Measurements from ENCODE around the gene CAMK1D. TPM values are rescaled to one million over a fixed set of nuclear protein-coding genes. Genes with fewer than 3 reads are reported as not detected.

Gene CAMK1D
- total and polyA plus RNA-seq, 4 donors: 1.9 to 19.0 (median 7.6) TPM

DNA sequence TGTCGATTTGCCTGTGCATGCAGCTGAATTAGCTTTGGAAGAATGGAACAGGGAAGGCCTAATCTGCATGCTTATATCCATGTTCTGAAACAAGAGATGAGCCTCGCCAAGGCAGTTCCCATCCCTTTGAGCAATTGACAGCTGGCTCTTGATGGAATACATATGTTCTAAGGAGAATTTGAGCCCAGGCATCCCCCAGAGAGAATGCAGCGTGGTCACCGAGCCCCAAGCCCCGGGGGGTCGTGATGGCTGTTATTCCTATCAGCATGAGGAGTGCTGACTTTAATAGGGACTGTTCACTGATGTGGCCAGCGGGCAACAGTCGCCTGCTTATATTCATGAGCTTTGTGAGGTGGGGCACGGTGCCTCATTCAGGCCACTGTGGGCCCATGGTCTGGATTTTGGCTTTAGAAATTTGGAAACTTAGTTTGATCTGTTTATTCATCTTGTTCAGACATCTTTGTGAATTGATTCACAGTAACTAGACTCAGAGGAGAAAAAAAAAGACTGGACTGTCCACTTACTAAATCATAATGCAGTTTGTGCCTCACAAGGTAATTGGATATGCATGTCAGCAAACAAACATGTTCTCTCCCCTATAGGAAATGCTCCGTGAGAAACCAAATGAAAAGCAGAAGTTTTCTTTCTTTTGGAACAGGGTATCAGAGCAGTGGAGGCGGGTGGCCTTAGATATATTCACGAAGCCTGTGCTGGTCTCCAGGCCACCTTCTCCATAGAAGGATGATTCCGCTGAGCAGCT, 447.2 kb downstream of the CAMK1D start:
- ATAC-seq (ENCODE audit: low FRiP score): no peak
- DNase-seq: no peak
- 92 to 98% methylated on average over 13 of the region's 13 CpGs for WGBS, 2 donors
- no peaks in the 10 kb centered on the region for H3K36me3 ChIP-seq (ENCODE audit: control insufficient read depth in 1 of 2, insufficient read depth in 2 of 2, low read length in 1 of 2)
- no peaks in the 10 kb centered on the region for H3K4me1 ChIP-seq (ENCODE audit: control insufficient read depth in 1 of 2, insufficient read depth in 2 of 2, low read length in 2 of 2)
- H3K9me3 ChIP-seq (ENCODE audit: control insufficient read depth, low read length): peaks cover 2% of the 10 kb centered on the region
- intact Hi-C loops (cut with DNase I): no loop called here
- no peak overlapping the region for H3K27ac ChIP-seq (ENCODE audit: low read depth in 1 of 2, low read length in 2 of 2)
- H3K27me3 ChIP-seq (ENCODE audit: control insufficient read depth in 1 of 2, insufficient read depth in 2 of 2, low read length in 1 of 2): no peaks in the 10 kb centered on the region
- no peak overlapping the region for H3K4me3 ChIP-seq (ENCODE audit: low read length in 2 of 2)

GRCh38 chr10:12797471-12798262, 448.3 kb downstream of the CAMK1D start:
- Histone ChIP-seq H3K4me1 (ENCODE audit: control insufficient read depth in 1 of 2, insufficient read depth in 2 of 2, low read length in 2 of 2) (no peaks in the 10 kb centered on the region), H3K36me3 (ENCODE audit: control insufficient read depth in 1 of 2, insufficient read depth in 2 of 2, low read length in 1 of 2) (no peaks in the 10 kb centered on the region), H3K9me3 (ENCODE audit: control insufficient read depth, low read length) (peaks cover 2% of the 10 kb centered on the region), H3K27me3 (ENCODE audit: control insufficient read depth in 1 of 2, insufficient read depth in 2 of 2, low read length in 1 of 2) (no peaks in the 10 kb centered on the region), H3K4me3 (ENCODE audit: low read length in 2 of 2) (no peak overlapping the region), H3K27ac (ENCODE audit: low read depth in 1 of 2, low read length in 2 of 2) (no peak overlapping the region)
- DNase-seq: no peak
- ATAC-seq (ENCODE audit: low FRiP score): no peak
- intact Hi-C loops (cut with DNase I): no loop called here
- WGBS, 2 donors: 81 to 85% methylated on average over 11 of the region's 11 CpGs

DNA sequence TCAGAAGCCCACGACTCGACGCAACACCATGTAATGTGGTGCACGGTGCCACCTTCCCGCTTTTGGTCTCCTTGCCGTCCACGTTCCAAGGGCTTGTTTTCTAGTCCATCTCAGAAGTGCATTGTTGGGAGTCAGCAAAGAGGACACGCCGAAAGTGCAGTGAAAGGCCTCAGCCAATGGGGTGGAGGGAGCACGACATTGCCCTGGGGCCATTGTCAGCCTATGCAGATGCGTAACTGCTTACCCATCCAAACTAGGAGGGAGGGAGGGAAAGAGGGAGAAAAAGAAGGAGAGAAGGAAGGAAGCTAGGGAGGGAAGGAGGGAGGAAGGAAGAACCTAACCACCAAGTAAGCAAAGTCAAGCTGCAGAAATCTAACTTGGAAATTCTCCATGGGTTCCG, 449.8 kb downstream of the CAMK1D start:
- no peak for DNase-seq
- H3K36me3 ChIP-seq (ENCODE audit: control insufficient read depth in 1 of 2, insufficient read depth in 2 of 2, low read length in 1 of 2): no peaks in the 10 kb centered on the region
- WGBS, 2 donors: 97 to 98% methylated on average over 12 of the region's 12 CpGs

GRCh38 chr10:12799714-12800113, 450.4 kb downstream of the CAMK1D start:
- WGBS, 2 donors: 79 to 90% methylated on average over 5 of the region's 5 CpGs

More for the DNA sequence above, 449.8 kb downstream of the CAMK1D start:
- Histone ChIP-seq H3K27ac (ENCODE audit: low read depth in 1 of 2, low read length in 2 of 2) (no peak overlapping the region), H3K4me3 (ENCODE audit: low read length in 2 of 2) (no peak overlapping the region), H3K27me3 (ENCODE audit: control insufficient read depth in 1 of 2, insufficient read depth in 2 of 2, low read length in 1 of 2) (no peaks in the 10 kb centered on the region), H3K9me3 (ENCODE audit: control insufficient read depth, low read length) (no peaks in the 10 kb centered on the region), H3K4me1 (ENCODE audit: control insufficient read depth in 1 of 2, insufficient read depth in 2 of 2, low read length in 2 of 2) (no peaks in the 10 kb centered on the region)
- intact Hi-C loops (cut with DNase I): no loop called here
- ATAC-seq (ENCODE audit: low FRiP score): no peak

DNA sequence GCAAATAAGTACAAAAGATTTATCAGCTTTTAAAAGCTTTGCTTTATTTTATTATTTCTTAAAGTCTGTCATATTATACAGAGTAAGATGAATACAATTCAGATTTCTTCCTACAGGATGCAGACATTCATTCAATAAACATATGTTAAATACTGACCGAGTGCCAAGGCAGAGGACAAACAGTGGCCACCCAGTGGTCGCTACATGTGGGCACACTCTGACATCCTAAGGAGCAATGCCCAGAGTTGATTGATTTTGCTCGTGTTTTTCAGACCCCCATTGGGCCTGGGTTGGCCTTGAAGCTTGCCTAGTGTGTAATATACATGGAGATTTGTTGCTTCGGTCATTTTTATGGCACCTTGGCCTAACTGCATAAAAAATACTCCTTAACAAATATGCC, 451.0 kb downstream of the CAMK1D start:
- WGBS, 2 donors: 93 to 96% methylated on average over 4 of the region's 4 CpGs
- no peak for DNase-seq

More at GRCh38 chr10:12799714-12800113, 450.4 kb downstream of the CAMK1D start:
- H3K27me3 ChIP-seq (ENCODE audit: control insufficient read depth in 1 of 2, insufficient read depth in 2 of 2, low read length in 1 of 2): no peaks in the 10 kb centered on the region
- no peaks in the 10 kb centered on the region for H3K36me3 ChIP-seq (ENCODE audit: control insufficient read depth in 1 of 2, insufficient read depth in 2 of 2, low read length in 1 of 2)
- no peaks in the 10 kb centered on the region for H3K4me1 ChIP-seq (ENCODE audit: control insufficient read depth in 1 of 2, insufficient read depth in 2 of 2, low read length in 2 of 2)
- H3K4me3 ChIP-seq (ENCODE audit: low read length in 2 of 2): no peak overlapping the region
- intact Hi-C loops (cut with DNase I): no loop called here
- ATAC-seq (ENCODE audit: low FRiP score) (no peak), DNase-seq (no peak)
- no peaks in the 10 kb centered on the region for H3K9me3 ChIP-seq (ENCODE audit: control insufficient read depth, low read length)
- no peak overlapping the region for H3K27ac ChIP-seq (ENCODE audit: low read depth in 1 of 2, low read length in 2 of 2)

DNA sequence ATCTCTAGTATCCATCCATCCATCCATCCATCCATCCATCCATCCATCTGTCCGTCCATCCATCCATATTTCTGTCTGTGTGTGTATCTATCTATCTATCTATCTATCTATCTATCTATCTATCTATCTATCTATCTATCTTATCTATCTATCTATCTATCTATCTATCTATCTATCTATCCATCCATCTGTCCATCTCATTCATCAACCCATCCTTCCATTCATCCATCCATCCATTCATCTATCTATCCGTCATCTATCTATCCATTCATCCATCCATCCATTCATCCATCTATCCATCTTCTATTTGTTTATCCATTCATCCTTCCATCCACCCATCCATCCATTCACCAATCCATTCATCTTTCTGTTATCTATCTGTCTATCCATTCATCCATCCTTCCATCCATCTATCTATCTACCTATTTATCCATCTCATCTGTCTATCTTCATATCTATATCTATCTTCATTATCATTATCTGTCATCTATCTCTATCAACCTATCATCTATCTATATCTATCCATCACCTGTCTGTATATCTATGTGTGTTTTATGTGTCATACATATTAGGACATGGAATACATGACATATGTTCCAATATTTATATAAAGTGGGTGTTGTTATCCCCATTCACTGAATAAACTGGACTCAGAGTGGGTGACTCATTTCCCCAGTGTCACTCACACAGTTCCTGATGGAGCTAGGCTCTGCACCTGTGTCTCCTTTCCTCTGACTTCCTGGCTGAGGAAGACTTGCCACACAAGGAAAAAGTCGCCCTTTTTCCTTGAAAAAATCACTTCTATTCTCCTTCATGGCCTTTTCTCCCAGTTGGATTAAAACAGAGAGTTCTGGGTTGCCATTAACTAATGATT, 452.1 kb downstream of the CAMK1D start:
- no peak for ATAC-seq (ENCODE audit: low FRiP score)
- 94 to 95% methylated on average over 3 of the region's 3 CpGs for WGBS, 2 donors
- Histone ChIP-seq H3K27ac (ENCODE audit: low read depth in 1 of 2, low read length in 2 of 2) (no peak overlapping the region), H3K27me3 (ENCODE audit: control insufficient read depth in 1 of 2, insufficient read depth in 2 of 2, low read length in 1 of 2) (peaks cover 0 to 2% of the 10 kb centered on the region in 2 donors), H3K36me3 (ENCODE audit: control insufficient read depth in 1 of 2, insufficient read depth in 2 of 2, low read length in 1 of 2) (no peaks in the 10 kb centered on the region), H3K9me3 (ENCODE audit: control insufficient read depth, low read length) (no peaks in the 10 kb centered on the region), H3K4me3 (ENCODE audit: low read length in 2 of 2) (no peak overlapping the region), H3K4me1 (ENCODE audit: control insufficient read depth in 1 of 2, insufficient read depth in 2 of 2, low read length in 2 of 2) (no peaks in the 10 kb centered on the region)
- intact Hi-C loops (cut with DNase I): no loop called here
- no peak for DNase-seq

More for the DNA sequence above, 451.0 kb downstream of the CAMK1D start:
- no peaks in the 10 kb centered on the region for H3K36me3 ChIP-seq (ENCODE audit: control insufficient read depth in 1 of 2, insufficient read depth in 2 of 2, low read length in 1 of 2)
- intact Hi-C loops (cut with DNase I): no loop called here
- no peaks in the 10 kb centered on the region for H3K4me1 ChIP-seq (ENCODE audit: control insufficient read depth in 1 of 2, insufficient read depth in 2 of 2, low read length in 2 of 2)
- no peak for ATAC-seq (ENCODE audit: low FRiP score)
- H3K27me3 ChIP-seq (ENCODE audit: control insufficient read depth in 1 of 2, insufficient read depth in 2 of 2, low read length in 1 of 2): no peaks in the 10 kb centered on the region
- no peak overlapping the region for H3K27ac ChIP-seq (ENCODE audit: low read depth in 1 of 2, low read length in 2 of 2)
- H3K4me3 ChIP-seq (ENCODE audit: low read length in 2 of 2): no peak overlapping the region
- H3K9me3 ChIP-seq (ENCODE audit: control insufficient read depth, low read length): no peaks in the 10 kb centered on the region

GRCh38 chr10:12803776-12804175, 454.4 kb downstream of the CAMK1D start:
- Histone ChIP-seq H3K4me1 (ENCODE audit: control insufficient read depth in 1 of 2, insufficient read depth in 2 of 2, low read length in 2 of 2) (no peaks in the 10 kb centered on the region), H3K4me3 (ENCODE audit: low read length in 2 of 2) (no peak overlapping the region), H3K36me3 (ENCODE audit: control insufficient read depth in 1 of 2, insufficient read depth in 2 of 2, low read length in 1 of 2) (no peaks in the 10 kb centered on the region), H3K27me3 (ENCODE audit: control insufficient read depth in 1 of 2, insufficient read depth in 2 of 2, low read length in 1 of 2) (peaks cover 0 to 2% of the 10 kb centered on the region in 2 donors), H3K27ac (ENCODE audit: low read depth in 1 of 2, low read length in 2 of 2) (no peak overlapping the region), H3K9me3 (ENCODE audit: control insufficient read depth, low read length) (no peaks in the 10 kb centered on the region)
- no peak for DNase-seq
- no peak for ATAC-seq (ENCODE audit: low FRiP score)
- WGBS, 2 donors: 88 to 94% methylated on average over 4 of the region's 4 CpGs
- intact Hi-C loops (cut with DNase I): no loop called here

- 74 to 78% methylated on average over 12 of the region's 12 CpGs for WGBS, 2 donors
- peaks cover 0 to 2% of the 10 kb centered on the region in 2 donors for H3K27me3 ChIP-seq (ENCODE audit: control insufficient read depth in 1 of 2, insufficient read depth in 2 of 2, low read length in 1 of 2)
- DNase-seq (no peak), ATAC-seq (ENCODE audit: low FRiP score) (no peak)
- H3K4me1 ChIP-seq (ENCODE audit: control insufficient read depth in 1 of 2, insufficient read depth in 2 of 2, low read length in 2 of 2): no peaks in the 10 kb centered on the region
- no peak overlapping the region for H3K27ac ChIP-seq (ENCODE audit: low read depth in 1 of 2, low read length in 2 of 2)
- H3K9me3 ChIP-seq (ENCODE audit: control insufficient read depth, low read length): no peaks in the 10 kb centered on the region
- no peaks in the 10 kb centered on the region for H3K36me3 ChIP-seq (ENCODE audit: control insufficient read depth in 1 of 2, insufficient read depth in 2 of 2, low read length in 1 of 2)
- intact Hi-C loops (cut with DNase I): no loop called here
- H3K4me3 ChIP-seq (ENCODE audit: low read length in 2 of 2): no peak overlapping the region
These were observed 457.1 kb downstream of the CAMK1D start for GRCh38 chr10:12806228-12807095.

All from aorta (tissue), 5 donors.